SU-DHL-6 (cell line): Measurements from ENCODE around the gene ABCB9.

Source experiments
- H2AFZ ChIP-seq: fragments of 200-600 bp; sonication (generic); 2 replicates; pipeline ENCODE4 v1.6.1; 2014; ENCODE audit warnings: low read depth, mild to moderate bottlenecking, moderate library complexity, mixed read lengths, antibody characterized with exemption, low read length; ENCODE audit not compliant: severe bottlenecking
- H3F3A ChIP-seq: fragments of 200-600 bp; shearing (Covaris generic); 2 replicates; pipeline ENCODE4 v1.6.0; 2016; ENCODE audit warnings: antibody characterized with exemption, mild to moderate bottlenecking; ENCODE audit not compliant: insufficient read depth
- H3K27ac ChIP-seq: fragments of 200-600 bp; sonication (generic); 2 replicates; pipeline ENCODE4 v1.5.1; 2016; ENCODE audit warnings: low read depth, mild to moderate bottlenecking, low read length, moderate library complexity, mixed read lengths
- H3K27me3 ChIP-seq: fragments of 200-600 bp; sonication (generic), shearing (Covaris generic); 2 replicates; pipeline ENCODE4 v1.6.0; 2014; ENCODE audit warnings: mild to moderate bottlenecking, low read length
- H3K36me3 ChIP-seq: fragments of 200-600 bp; sonication (generic); 2 replicates; pipeline ENCODE4 v1.6.1; 2014; ENCODE audit warnings: mild to moderate bottlenecking, low read length, mixed read lengths
- H3K4me2 ChIP-seq: fragments of 300-600, 200-600 bp; shearing (Covaris generic), sonication (generic); 2 replicates; pipeline ENCODE4 v1.6.0; 2014; ENCODE audit warnings: low read length, low read depth, mild to moderate bottlenecking; ENCODE audit not compliant: poor library complexity, severe bottlenecking
- H3K4me3 ChIP-seq: fragments of 200-600 bp; sonication (generic); 2 replicates; pipeline ENCODE4 v1.5.1; 2014; ENCODE audit warnings: antibody characterized with exemption, low read length, mild to moderate bottlenecking, mixed read lengths; ENCODE audit not compliant: insufficient read depth, poor library complexity, severe bottlenecking
- H3K79me2 ChIP-seq: fragments of 200-600 bp; sonication (generic); 2 replicates; pipeline ENCODE4 v1.6.1; 2014; ENCODE audit warnings: mild to moderate bottlenecking, low read length, moderate library complexity; ENCODE audit not compliant: insufficient read depth
- H3K9ac ChIP-seq: fragments of 200-600 bp; sonication (generic); 2 replicates; pipeline ENCODE4 v1.7.0; 2014; ENCODE audit warnings: mild to moderate bottlenecking, low read length
- H3K9me2 ChIP-seq: fragments of 200-600 bp; sonication (generic); replicated peaks from 2 replicates; pipeline ENCODE4 v1.6.1; 2014; ENCODE audit warnings: low read length; ENCODE audit not compliant: insufficient read depth
- H3K9me3 ChIP-seq: fragments of 200-600 bp; sonication (generic); 2 replicates; pipeline ENCODE4 v1.6.1; 2014; ENCODE audit warnings: low read length, mixed read lengths; ENCODE audit not compliant: insufficient read depth
- H4K20me1 ChIP-seq: fragments of 200-600 bp; sonication (generic); 2 replicates; pipeline ENCODE4 v1.6.1; 2014; ENCODE audit warnings: low read depth, mild to moderate bottlenecking, antibody characterized with exemption, low read length, moderate library complexity, mixed read lengths
- EZH2phosphoT487 ChIP-seq: fragments of 200-600 bp; sonication (generic), shearing (Covaris generic); conservative IDR thresholded peaks from 2 replicates; pipeline ENCODE4 v1.6.1; 2018; ENCODE audit warnings: mild to moderate bottlenecking, antibody characterized with exemption, low read length, moderate library complexity, mixed read lengths
- TF ChIP-seq, protein P1 (sequence below): fragments of 200-600 bp; sonication (generic); IDR thresholded peaks from one replicate; pipeline ENCODE4 v1.5.1; 2017; ENCODE audit warnings: antibody characterized with exemption, mild to moderate bottlenecking, low read length, moderate library complexity; ENCODE audit not compliant: insufficient read depth, poor library complexity, severe bottlenecking

ABCB9 gene

DNA sequence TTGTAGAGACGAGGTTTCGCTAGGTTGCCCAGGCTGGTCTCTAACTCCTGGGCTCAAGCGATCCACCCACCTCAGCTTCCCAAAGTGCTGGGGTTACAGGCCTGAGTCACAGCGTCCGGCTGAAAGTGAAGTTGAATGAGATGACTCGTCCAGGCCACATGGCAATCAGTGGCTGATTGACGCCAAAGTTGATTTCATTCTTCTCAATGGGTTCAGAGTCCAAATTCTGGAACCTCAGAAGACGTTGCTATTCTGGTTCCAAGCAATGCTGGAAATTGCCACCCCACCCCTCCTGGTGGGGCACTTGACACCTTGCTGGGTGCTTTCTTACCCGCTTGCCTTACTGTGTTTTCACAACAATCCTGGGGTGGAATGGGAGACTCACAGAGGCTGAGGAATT, 14.9 kb downstream of the ABCB9 start:
- TF ChIP-seq EZH2phosphoT487, result no peak
- TF ChIP-seq, protein P1, sequence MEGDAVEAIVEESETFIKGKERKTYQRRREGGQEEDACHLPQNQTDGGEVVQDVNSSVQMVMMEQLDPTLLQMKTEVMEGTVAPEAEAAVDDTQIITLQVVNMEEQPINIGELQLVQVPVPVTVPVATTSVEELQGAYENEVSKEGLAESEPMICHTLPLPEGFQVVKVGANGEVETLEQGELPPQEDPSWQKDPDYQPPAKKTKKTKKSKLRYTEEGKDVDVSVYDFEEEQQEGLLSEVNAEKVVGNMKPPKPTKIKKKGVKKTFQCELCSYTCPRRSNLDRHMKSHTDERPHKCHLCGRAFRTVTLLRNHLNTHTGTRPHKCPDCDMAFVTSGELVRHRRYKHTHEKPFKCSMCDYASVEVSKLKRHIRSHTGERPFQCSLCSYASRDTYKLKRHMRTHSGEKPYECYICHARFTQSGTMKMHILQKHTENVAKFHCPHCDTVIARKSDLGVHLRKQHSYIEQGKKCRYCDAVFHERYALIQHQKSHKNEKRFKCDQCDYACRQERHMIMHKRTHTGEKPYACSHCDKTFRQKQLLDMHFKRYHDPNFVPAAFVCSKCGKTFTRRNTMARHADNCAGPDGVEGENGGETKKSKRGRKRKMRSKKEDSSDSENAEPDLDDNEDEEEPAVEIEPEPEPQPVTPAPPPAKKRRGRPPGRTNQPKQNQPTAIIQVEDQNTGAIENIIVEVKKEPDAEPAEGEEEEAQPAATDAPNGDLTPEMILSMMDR, result no peak
- Histone ChIP-seq H4K20me1 (no peaks in the 10 kb centered on the region), H3K79me2 (no peaks in the 10 kb centered on the region), H3K9me3 (no peaks in the 10 kb centered on the region), H3K36me3 (no peaks in the 10 kb centered on the region), H3K4me2 (no peak overlapping the region), H3K4me3 (no peak overlapping the region), H3K9ac (no peak overlapping the region), H3F3A (no peaks in the 10 kb centered on the region), H3K27me3 (no peaks in the 10 kb centered on the region), H3K9me2 (no peaks in the 10 kb centered on the region), H2AFZ (no peak overlapping the region), H3K27ac (no peak overlapping the region)

- H3K27me3 ChIP-seq, result no peaks in the 10 kb centered on the region
- no peak overlapping the region for H3K4me3 ChIP-seq
- no peaks in the 10 kb centered on the region for H3K9me3 ChIP-seq
- no peaks in the 10 kb centered on the region for H3K79me2 ChIP-seq
- H3K36me3 ChIP-seq, result no peaks in the 10 kb centered on the region
- H3F3A ChIP-seq, result no peaks in the 10 kb centered on the region
- H3K27ac ChIP-seq, result no peak overlapping the region
- H3K9ac ChIP-seq, result no peak overlapping the region
- H4K20me1 ChIP-seq, result no peaks in the 10 kb centered on the region
- no peak for TF ChIP-seq EZH2phosphoT487
- TF ChIP-seq, protein P1, result no peak
- H3K4me2 ChIP-seq, result no peak overlapping the region
- H3K9me2 ChIP-seq, result no peaks in the 10 kb centered on the region
- H2AFZ ChIP-seq, result no peak overlapping the region
Measured at GRCh38 chr12:122949816-122950675, 16.2 kb downstream of the ABCB9 start.

DNA sequence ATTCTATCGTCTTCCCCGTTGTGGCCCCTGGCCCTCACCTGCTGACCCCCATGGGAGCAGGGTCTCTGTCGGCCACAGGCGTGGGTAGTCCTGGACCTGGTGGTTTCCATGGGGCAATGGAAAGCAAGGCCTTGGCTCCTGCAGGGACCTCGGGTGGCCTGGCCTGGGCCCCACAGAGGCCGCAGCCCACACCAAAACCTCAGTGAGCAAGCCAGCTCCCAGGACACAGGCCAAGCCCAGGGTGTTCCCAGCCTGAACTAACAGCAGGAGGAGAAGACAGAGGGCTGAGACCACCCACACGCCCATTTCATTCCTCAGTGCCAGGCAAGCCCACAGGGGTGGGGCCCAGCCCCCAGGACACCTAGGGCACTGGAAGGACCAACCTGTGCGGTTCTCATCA, 16.9 kb downstream of the ABCB9 start:
- H2AFZ ChIP-seq, result no peak overlapping the region
- no peak overlapping the region for H3K9ac ChIP-seq
- no peaks in the 10 kb centered on the region for H3K79me2 ChIP-seq
- H3K9me2 ChIP-seq, result no peaks in the 10 kb centered on the region
- H3K4me3 ChIP-seq, result no peak overlapping the region
- no peaks in the 10 kb centered on the region for H4K20me1 ChIP-seq
- H3K4me2 ChIP-seq, result no peak overlapping the region
- H3K36me3 ChIP-seq, result no peaks in the 10 kb centered on the region
- H3K27ac ChIP-seq, result no peak overlapping the region
- no peaks in the 10 kb centered on the region for H3K9me3 ChIP-seq
- no peaks in the 10 kb centered on the region for H3F3A ChIP-seq
- TF ChIP-seq, protein P1, result no peak
- TF ChIP-seq EZH2phosphoT487, result no peak
- no peaks in the 10 kb centered on the region for H3K27me3 ChIP-seq
